ENCODE measurements around the gene RAB25.

GRCh38 chr1:156075775-156076204, 14.8 kb downstream of the RAB25 start:
- TF ChIP-seq CTCF (IDR thresholded peaks at IDR 0.05; ENCODE audit: poor library complexity, severe bottlenecking) (no peak), POLR2AphosphoS5 (IDR thresholded peaks at IDR 0.05) (no peak), EP300 (conservative IDR thresholded peaks at IDR 0.05; ENCODE audit: poor library complexity, severe bottlenecking) (no peak), EZH2 (IDR thresholded peaks at IDR 0.05; ENCODE audit: borderline replicate concordance, insufficient read depth, low read length, poor library complexity, severe bottlenecking) (no peak), MXI1 (conservative IDR thresholded peaks at IDR 0.05; ENCODE audit: poor library complexity, severe bottlenecking) (no peak), SMC3 (conservative IDR thresholded peaks at IDR 0.05; ENCODE audit: poor library complexity) (no peak), RAD21 (conservative IDR thresholded peaks at IDR 0.05) (no peak), REST (IDR thresholded peaks at IDR 0.05; ENCODE audit: borderline replicate concordance) (no peak), TAF1 (IDR thresholded peaks at IDR 0.05; ENCODE audit: low read depth) (no peak)
